ENCODE results near the gene ADIPOR1.
A peak's percentile ranks its signal among the peaks of the same experiment; 100 is the strongest.
"Not testable (repeated sequence)": the region's sequence is repeated elsewhere in the genome, so short reads cannot be mapped to it uniquely, and the experiment has no call there.

The ADIPOR1 gene

DNA sequence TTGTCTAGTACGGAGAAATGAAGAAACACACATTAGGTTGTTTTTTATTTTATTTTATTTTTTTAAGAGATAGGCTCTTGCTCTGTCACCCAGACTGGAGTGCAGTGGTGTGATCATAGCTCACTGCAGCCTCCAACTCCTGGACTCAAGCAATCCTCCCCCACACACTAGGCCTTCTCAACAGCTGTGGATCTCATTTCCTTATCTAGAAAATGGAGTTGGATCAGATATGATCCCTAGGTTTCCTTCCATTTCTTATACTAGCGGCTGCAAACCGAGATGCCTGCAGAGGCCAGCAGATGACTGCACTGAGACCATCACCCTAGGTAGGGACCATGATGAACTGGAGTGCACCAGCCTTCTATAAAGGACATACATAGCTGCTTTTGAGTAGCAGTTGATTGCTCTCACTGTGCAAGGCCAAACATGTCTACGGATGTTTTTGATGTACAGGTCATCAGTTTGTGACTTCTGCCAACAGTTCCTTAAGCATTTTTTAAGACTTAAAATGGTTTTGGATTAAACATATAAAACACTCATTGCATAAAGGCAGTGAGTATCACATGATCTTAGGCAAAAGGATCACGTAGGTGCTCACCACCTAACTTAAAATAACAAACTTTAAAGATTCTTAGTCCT, 19.7 kb downstream of the ADIPOR1 start:
- DNase-seq (ENCODE audit: low read depth) = no peak

DNA sequence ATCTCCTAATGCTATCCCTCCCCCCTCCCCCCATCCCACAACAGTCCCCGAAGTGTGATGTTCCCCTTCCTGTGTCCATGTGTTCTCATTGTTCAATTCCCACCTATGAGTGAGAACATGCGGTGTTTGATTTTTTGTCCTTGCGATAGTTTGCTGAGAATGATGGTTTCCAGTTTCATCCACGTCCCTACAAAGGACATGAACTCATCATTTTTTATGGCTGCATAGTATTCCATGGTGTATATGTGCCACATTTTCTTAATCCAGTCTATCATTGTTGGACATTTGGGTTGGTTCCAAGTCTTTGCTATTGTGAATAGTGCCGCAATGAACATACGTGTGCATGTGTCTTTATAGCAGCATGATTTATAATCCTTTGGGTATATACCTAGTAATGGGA, 21.7 kb downstream of the ADIPOR1 start:
- not testable (repeated sequence) for DNase-seq (ENCODE audit: low read depth)

DNA sequence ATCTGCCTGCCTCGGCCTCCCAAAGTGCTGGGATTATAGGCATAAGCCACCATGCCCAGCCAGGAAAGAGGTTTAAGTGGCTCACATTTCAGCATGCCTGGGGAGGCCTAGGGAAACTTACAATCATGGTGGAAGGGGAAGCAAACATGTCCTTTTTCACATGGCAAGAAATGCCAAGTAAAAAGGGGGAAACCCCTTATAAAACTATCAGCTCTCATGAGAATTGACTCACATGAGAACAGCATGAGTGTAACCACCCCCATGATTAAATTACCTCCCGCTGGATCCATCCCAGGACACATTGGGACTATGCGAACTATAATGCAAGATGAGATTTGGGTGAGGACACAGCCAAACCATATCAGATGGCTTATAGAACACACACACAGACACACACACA, 22.3 kb downstream of the ADIPOR1 start:
- no peak for DNase-seq (ENCODE audit: low read depth)

- no peak for DNase-seq (ENCODE audit: low read depth)
Measured at GRCh38 chr1:202934755-202935154, 23.4 kb downstream of the ADIPOR1 start.

GRCh38 chr1:202932476-202932875, 25.6 kb downstream of the ADIPOR1 start:
- DNase-seq (ENCODE audit: low read depth) = no peak

GRCh38 chr1:202926581-202927491, 31.3 kb downstream of the ADIPOR1 start, which contains the start of gene KLHL12:
KLHL12 (minus strand) TSS chr1:202927234; CDS start chr1:202925162, 2,072 bp downstream.
- DNase-seq (ENCODE audit: low read depth) = peak; percentile 92

DNA sequence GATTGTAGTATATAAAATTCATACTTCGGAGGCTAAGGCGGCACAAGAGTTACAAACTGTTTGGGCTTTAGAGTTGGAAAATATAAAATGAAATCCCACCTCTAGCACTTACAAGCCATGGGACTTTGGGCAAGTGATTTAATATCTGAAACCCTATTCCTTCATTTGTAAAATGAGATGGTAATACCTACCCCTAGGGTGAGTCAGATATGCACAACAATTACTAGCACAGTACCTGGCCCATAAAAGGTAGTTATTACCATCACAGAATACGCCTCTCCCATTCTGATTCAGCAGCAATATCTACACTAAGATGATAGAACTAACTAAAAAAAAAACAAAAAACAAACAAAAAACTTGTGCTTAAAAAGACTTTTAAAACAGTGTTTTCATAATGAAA, 34.6 kb downstream of the ADIPOR1 start:
- no peak for DNase-seq (ENCODE audit: low read depth)

GRCh38 chr1:202919615-202920014, 38.5 kb downstream of the ADIPOR1 start:
- no peak for DNase-seq (ENCODE audit: low read depth)

GRCh38 chr1:202915146-202915545, 43.0 kb downstream of the ADIPOR1 start:
- no peak for DNase-seq (ENCODE audit: low read depth)

DNA sequence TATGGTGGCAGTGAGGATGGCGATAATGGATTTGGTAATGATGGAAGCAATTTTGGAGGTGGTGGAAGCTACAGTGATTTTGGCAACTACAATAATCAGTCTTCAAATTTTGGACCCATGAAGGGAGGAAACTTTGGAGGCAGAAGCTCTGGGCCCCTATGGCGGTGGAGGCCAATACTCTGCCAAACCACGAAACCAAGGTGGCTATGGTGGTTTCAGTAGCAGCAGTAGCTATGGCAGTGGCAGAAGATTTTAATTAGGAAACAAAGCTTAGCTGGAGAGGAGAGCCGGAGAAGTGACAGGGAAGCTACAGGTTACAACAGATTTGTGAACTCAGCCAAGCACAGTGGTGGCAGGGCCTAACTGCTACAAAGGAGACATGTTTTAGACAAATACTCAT, 45.6 kb downstream of the ADIPOR1 start:
- not testable (repeated sequence) for DNase-seq (ENCODE audit: low read depth)

GRCh38 chr1:202909494-202909893, 48.6 kb downstream of the ADIPOR1 start:
- no peak for DNase-seq (ENCODE audit: low read depth)

DNA sequence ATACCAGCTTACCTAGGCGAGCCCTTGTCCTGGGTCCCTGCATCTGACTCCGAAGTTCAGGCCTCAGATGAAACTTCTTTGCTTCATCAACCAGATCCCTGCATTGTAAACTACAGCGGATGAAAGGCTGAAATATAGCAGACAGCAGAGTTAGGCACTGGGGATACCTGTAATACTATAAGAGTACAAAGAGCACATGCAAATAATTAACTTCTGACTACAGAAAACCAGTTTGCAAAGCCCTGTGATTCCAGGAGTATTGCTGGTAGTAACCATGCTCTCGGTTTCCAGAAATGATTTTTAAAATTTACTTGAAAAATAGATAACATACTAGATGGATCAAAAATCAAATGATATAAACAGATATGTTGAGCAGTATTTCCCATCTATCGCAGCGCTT, 49.1 kb downstream of the ADIPOR1 start:
- no peak for DNase-seq (ENCODE audit: low read depth)

GRCh38 chr1:202905331-202905730, 52.8 kb downstream of the ADIPOR1 start:
- DNase-seq (ENCODE audit: low read depth) = no peak

- not testable (repeated sequence) for DNase-seq (ENCODE audit: low read depth)
Measured at GRCh38 chr1:202903808-202904207, 54.3 kb downstream of the ADIPOR1 start.

DNA sequence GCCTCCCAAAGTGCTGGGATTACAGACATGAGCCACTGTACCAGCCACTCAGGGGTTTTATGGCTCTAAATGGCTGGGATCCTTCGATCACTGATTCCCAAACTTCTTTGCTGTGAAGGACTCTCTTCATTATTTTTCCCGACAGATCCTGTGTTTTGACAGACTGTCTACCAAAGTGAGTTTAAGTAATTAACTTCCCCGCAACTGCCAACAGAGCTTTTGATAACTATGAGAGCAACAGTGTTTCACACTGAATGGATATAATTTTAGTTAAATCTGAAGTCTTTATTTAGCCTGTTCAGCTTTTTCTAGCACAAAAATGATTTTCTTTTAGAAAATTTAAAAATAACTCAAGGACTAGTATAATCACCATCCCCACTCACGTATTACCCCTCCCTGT, 56.6 kb downstream of the ADIPOR1 start:
- DNase-seq (ENCODE audit: low read depth) = no peak

GRCh38 chr1:202892501-202892900, 65.6 kb downstream of the ADIPOR1 start:
- DNase-seq (ENCODE audit: low read depth) = no peak
